Endothelial cell of umbilical vein (primary cell): ENCODE measurements around the gene SYK. TPM values are rescaled to one million over a fixed set of nuclear protein-coding genes. Genes with fewer than 3 reads are reported as not detected.

Source experiments
- BruUV-seq: library from RNA; stranded (reverse); fragments of 400-500 nt; replicated peaks from 2 replicates; lab custom pipeline; 2021; lab: Mats Ljungman, UMichigan
- CTCF ChIA-PET: fragments of 300-600, 350-600 bp; sonication (Branson Sonifier 250); formaldehyde crosslinking; loops from one replicate; lab custom pipeline; 2021; ENCODE audit warnings: antibody characterized with exemption, inconsistent platforms; lab: Charles Lee
- POLR2A ChIA-PET: fragments of 300-600, 350-600 bp; sonication (Branson Sonifier 250); formaldehyde crosslinking; loops from one replicate; lab custom pipeline; 2021; ENCODE audit warnings: antibody characterized with exemption, inconsistent platforms; lab: Charles Lee
- DNase-seq: peaks from one replicate; pipeline ENCODE4 v3.0.0-alpha.2; 2011; ENCODE audit warnings: low read depth, low spot score
- FAIRE-seq: peaks from 2 replicates; lab custom pipeline; 2011; peaks lifted over from hg19 to GRCh38; lab: Jason Lieb, UNC
- H2AFZ ChIP-seq: 2 replicates; pipeline ENCODE4 v1.6.0; 2012; ENCODE audit warnings: low read depth, low read length, control low read depth, inconsistent platforms
- H3K27ac ChIP-seq: 2 replicates; pipeline ENCODE4 v1.5.1; 2011; ENCODE audit warnings: low read depth, mild to moderate bottlenecking, control low read depth, low read length, moderate library complexity; ENCODE audit not compliant: insufficient read depth
- H3K27me3 ChIP-seq, 2 experiments: 2 replicates each; pipeline versions ENCODE4 v1.6.0 to v1.6.1; 2011; ENCODE audit warnings: low read length in 2 of 2, mixed read lengths in 1 of 2; ENCODE audit not compliant: control insufficient read depth in 2 of 2, insufficient read depth in 2 of 2
- H3K36me3 ChIP-seq, 2 experiments: 2 replicates in 1 of 2; 3 replicates in 1 of 2; pipeline ENCODE4 v1.5.1; 2011; ENCODE audit warnings: low read length in 2 of 2, mild to moderate bottlenecking in 1 of 2, moderate library complexity in 1 of 2; ENCODE audit not compliant: control insufficient read depth in 2 of 2, insufficient read depth in 2 of 2; ENCODE audit errors: extremely low read depth in 1 of 2
- H3K4me1 ChIP-seq: 3 replicates; pipeline ENCODE4 v1.5.1; 2011; ENCODE audit warnings: mild to moderate bottlenecking, low read length; ENCODE audit not compliant: control insufficient read depth, insufficient read depth; ENCODE audit errors: extremely low read depth
- H3K4me2 ChIP-seq: 2 replicates; pipeline ENCODE4 v1.6.1; 2011; ENCODE audit warnings: low read length, control low read depth, mixed read lengths; ENCODE audit not compliant: insufficient read depth
- H3K4me3 ChIP-seq, 3 experiments: fragments of 200-600 bp in 1 of 3; sonication (generic), shearing (Covaris generic) in 1 of 3; replicated peaks in 1 of 3; 2 replicates each; pipeline ENCODE4 v1.5.1; 2011 to 2016; ENCODE audit warnings: control low read depth in 3 of 3, low read length in 3 of 3, mild to moderate bottlenecking in 2 of 3, inconsistent platforms in 1 of 3, low read depth in 1 of 3, moderate library complexity in 1 of 3; ENCODE audit not compliant: insufficient read depth in 1 of 3
- H3K79me2 ChIP-seq: 2 replicates; pipeline ENCODE4 v1.6.0; 2012; ENCODE audit warnings: low read length, inconsistent platforms; ENCODE audit not compliant: control insufficient read depth, insufficient read depth
- H3K9ac ChIP-seq: replicated peaks from 2 replicates; pipeline ENCODE3; 2011; ENCODE audit warnings: low read length, control low read depth; ENCODE audit not compliant: insufficient read depth; ENCODE audit errors: extremely low read depth
- H3K9me1 ChIP-seq: replicated peaks from 3 replicates; pipeline ENCODE4 v1.6.0; 2011; ENCODE audit warnings: mild to moderate bottlenecking, low read length; ENCODE audit not compliant: control insufficient read depth, insufficient read depth; ENCODE audit errors: extremely low read depth
- H3K9me3 ChIP-seq: replicated peaks from 2 replicates; pipeline ENCODE4 v1.5.1; 2012; ENCODE audit warnings: low read length, inconsistent platforms; ENCODE audit not compliant: control insufficient read depth, insufficient read depth
- H4K20me1 ChIP-seq: replicated peaks from 2 replicates; pipeline ENCODE3; 2011; ENCODE audit warnings: mild to moderate bottlenecking, low read length; ENCODE audit not compliant: control insufficient read depth, insufficient read depth; ENCODE audit errors: extremely low read depth
- EZH2 ChIP-seq: IDR thresholded peaks from 2 replicates; pipeline ENCODE4 v1.6.1; 2012; ENCODE audit warnings: borderline replicate concordance, low read depth, mild to moderate bottlenecking, moderate library complexity, low read length, inconsistent platforms; ENCODE audit not compliant: severe bottlenecking
- FOS ChIP-seq: IDR thresholded peaks from 2 replicates; pipeline ENCODE4 v1.6.1; 2011; ENCODE audit warnings: mild to moderate bottlenecking, low read length, moderate library complexity, borderline replicate concordance; ENCODE audit not compliant: insufficient read depth
- GATA2 ChIP-seq: IDR thresholded peaks from 2 replicates; pipeline ENCODE4 v1.7.0; 2011; ENCODE audit warnings: low read depth, mild to moderate bottlenecking, moderate library complexity, mixed read lengths, low read length; ENCODE audit not compliant: insufficient read length, insufficient read depth
- JUN ChIP-seq: IDR thresholded peaks from 2 replicates; pipeline ENCODE4 v1.6.1; 2011; ENCODE audit warnings: borderline replicate concordance, low read depth; ENCODE audit not compliant: insufficient read length, insufficient read depth
- MYC ChIP-seq: IDR thresholded peaks from one replicate; pipeline ENCODE4 v1.6.1; 2011; ENCODE audit warnings: mild to moderate bottlenecking, low read depth, low read length
- POLR2A ChIP-seq: IDR thresholded peaks from 2 replicates; pipeline ENCODE4 v1.6.1; 2012; ENCODE audit warnings: low read depth, mild to moderate bottlenecking, control low read depth, low read length
- POLR2AphosphoS5 ChIP-seq: IDR thresholded peaks from 2 replicates; pipeline ENCODE4 v1.6.1; 2012; ENCODE audit warnings: low read depth, mild to moderate bottlenecking, control low read depth, low read length, moderate library complexity; ENCODE audit not compliant: insufficient read depth
- dilution Hi-C: fragments of 300-500 bp; cut with MboI; formaldehyde crosslinking; loops from one replicate; pipeline ENCODE4 v1.15.0; 2019; ENCODE audit warnings: low sequenced_read_pairs; ENCODE audit not compliant: extremely low pct_ligation_motif_present
- intact Hi-C: fragments of 100-400 bp; cut with micrococcal nuclease; formaldehyde crosslinking; loops from one replicate; pipeline ENCODE4 v1.10.0; 2022
- polyA plus RNA-seq, 4 experiments: library from polyadenylated mRNA; depleted of rRNA in 3 of 4; stranded (reverse) in 3 of 4; unstranded in 1 of 4; fragments of >200 nt; gene quantifications; 2 replicates each; pipeline versions ENCODE4 v1.2.1 to v1.2.3, GENCODE V29; 2011 to 2012; ENCODE audit warnings: missing spikeins in 1 of 4
- total RNA-seq: library from RNA; stranded (reverse); gene quantifications from 2 replicates; pipeline ENCODE4 v1.2.3, GENCODE V29; 2021
- TF ChIP-seq, protein P1 (sequence below): IDR thresholded peaks from 2 replicates; pipeline ENCODE4 v1.6.1; 2011; ENCODE audit not compliant: insufficient read depth, insufficient read length
- TF ChIP-seq, protein P2 (sequence below), 2 donors: IDR thresholded peaks; 1 replicate in 1 of 2; 2 replicates in 1 of 2; pipeline ENCODE4 v1.5.1; 2011; ENCODE audit warnings: low read length in 2 of 2, mild to moderate bottlenecking in 2 of 2, moderate library complexity in 2 of 2, control low read depth in 1 of 2, inconsistent platforms in 1 of 2, low read depth in 1 of 2; ENCODE audit not compliant: insufficient read depth in 1 of 2; ENCODE audit errors: extremely low read depth in 1 of 2

Gene SYK
- total and polyA plus RNA-seq, 2 donors (not counting 3 experiments of a cell fraction or from before 2014, with no cell fraction given), result not detected

DNA sequence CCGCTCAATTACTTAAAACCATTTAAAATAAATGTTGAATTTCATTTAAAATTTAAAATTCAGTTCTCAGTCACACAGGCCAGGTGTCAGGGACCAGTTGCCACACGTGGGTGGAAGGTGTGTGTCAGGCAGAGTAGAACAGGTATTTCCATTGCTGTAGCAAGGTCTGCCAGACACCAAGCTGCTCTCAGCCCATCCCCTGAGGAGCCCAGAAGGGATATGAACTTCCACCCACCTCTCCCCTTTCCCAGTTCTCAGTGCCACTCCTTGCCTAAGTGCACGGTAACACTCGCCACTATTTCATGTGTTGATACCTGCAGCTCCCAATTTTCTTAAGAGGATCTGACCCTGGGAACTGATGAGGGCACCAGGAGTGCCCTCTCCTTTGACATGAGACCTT lies 12.7 kb downstream of the SYK start:
- no peaks in the 10 kb centered on the region for H3K9me3 ChIP-seq
- no peak for TF ChIP-seq EZH2
- TF ChIP-seq, protein P1, sequence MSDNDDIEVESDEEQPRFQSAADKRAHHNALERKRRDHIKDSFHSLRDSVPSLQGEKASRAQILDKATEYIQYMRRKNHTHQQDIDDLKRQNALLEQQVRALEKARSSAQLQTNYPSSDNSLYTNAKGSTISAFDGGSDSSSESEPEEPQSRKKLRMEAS, result no peak
- no peak for TF ChIP-seq JUN
- TF ChIP-seq FOS, result no peak
- TF ChIP-seq, protein P2, sequence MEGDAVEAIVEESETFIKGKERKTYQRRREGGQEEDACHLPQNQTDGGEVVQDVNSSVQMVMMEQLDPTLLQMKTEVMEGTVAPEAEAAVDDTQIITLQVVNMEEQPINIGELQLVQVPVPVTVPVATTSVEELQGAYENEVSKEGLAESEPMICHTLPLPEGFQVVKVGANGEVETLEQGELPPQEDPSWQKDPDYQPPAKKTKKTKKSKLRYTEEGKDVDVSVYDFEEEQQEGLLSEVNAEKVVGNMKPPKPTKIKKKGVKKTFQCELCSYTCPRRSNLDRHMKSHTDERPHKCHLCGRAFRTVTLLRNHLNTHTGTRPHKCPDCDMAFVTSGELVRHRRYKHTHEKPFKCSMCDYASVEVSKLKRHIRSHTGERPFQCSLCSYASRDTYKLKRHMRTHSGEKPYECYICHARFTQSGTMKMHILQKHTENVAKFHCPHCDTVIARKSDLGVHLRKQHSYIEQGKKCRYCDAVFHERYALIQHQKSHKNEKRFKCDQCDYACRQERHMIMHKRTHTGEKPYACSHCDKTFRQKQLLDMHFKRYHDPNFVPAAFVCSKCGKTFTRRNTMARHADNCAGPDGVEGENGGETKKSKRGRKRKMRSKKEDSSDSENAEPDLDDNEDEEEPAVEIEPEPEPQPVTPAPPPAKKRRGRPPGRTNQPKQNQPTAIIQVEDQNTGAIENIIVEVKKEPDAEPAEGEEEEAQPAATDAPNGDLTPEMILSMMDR (IDR thresholded peaks at IDR 0.05; ENCODE audit: extremely low read depth in 1 of 2, insufficient read depth in 1 of 2, low read depth in 1 of 2, low read length in 2 of 2), result no peak
- TF ChIP-seq POLR2AphosphoS5, result no peak
- no peak for TF ChIP-seq POLR2A
- no peak for TF ChIP-seq MYC
- no peak for TF ChIP-seq GATA2
- FAIRE-seq (no peak), DNase-seq (no peak)
- no TSS peak for BruUV-seq
- no peaks in the 10 kb centered on the region for H3K9me1 ChIP-seq
- ChIA-PET CTCF (no interaction called here), POLR2A (no interaction called here)
- H3K4me1 ChIP-seq, result no peaks in the 10 kb centered on the region
- intact Hi-C loops (no loop called here), dilution Hi-C loops (no loop called here)
- no peak overlapping the region for H3K4me2 ChIP-seq
- H2AFZ ChIP-seq, result no peak overlapping the region
- no peaks in the 10 kb centered on the region for H3K27me3 ChIP-seq
- H3K27ac ChIP-seq, result no peak overlapping the region
- H3K79me2 ChIP-seq, result no peaks in the 10 kb centered on the region
- H4K20me1 ChIP-seq, result no peaks in the 10 kb centered on the region
- no peaks in the 10 kb centered on the region for H3K36me3 ChIP-seq
- H3K9ac ChIP-seq, result no peak overlapping the region
- H3K4me3 ChIP-seq, result no peak overlapping the region
